IMR-90 (cell line): ENCODE results near the gene RPA3. TPM values are rescaled to one million over a fixed set of nuclear protein-coding genes. Genes with fewer than 3 reads are reported as not detected.

ENCODE experiments used
- ATAC-seq: fragments of 200-7000 bp; cut with Tn5 transposase; 2 replicates; pipeline ENCODE4 v1.9.1; 2020; ENCODE audit warnings: low read depth, mild to moderate bottlenecking, moderate library complexity
- BruUV-seq: library from RNA; stranded (reverse); fragments of 400-500 nt; replicated peaks from 2 replicates; lab custom pipeline; 2021; lab: Mats Ljungman, UMichigan
- CTCF ChIA-PET: fragments of 300-600 bp; formaldehyde crosslinking; extraction: SDS; loops from one replicate; lab custom pipeline; 2021; ENCODE audit warnings: antibody characterized with exemption; lab: Yijun Ruan, JAX
- POLR2A ChIA-PET: fragments of 300-600 bp; sonication (Branson Sonifier 250); formaldehyde crosslinking; loops from one replicate; lab custom pipeline; 2022; ENCODE audit warnings: antibody characterized with exemption; ENCODE audit not compliant: unreplicated experiment; lab: Charles Lee
- DNase-seq: peaks from one replicate; pipeline ENCODE4 v3.0.0; 2013
- H2AFZ ChIP-seq: replicated peaks from 2 replicates; pipeline ENCODE3; 2013; ENCODE audit warnings: low read length, mild to moderate bottlenecking; ENCODE audit not compliant: poor library complexity
- H2AK5ac ChIP-seq: 2 replicates; pipeline ENCODE4 v1.6.1; 2013; ENCODE audit warnings: low read depth, low read length, inconsistent platforms
- H2AK9ac ChIP-seq: replicated peaks from 2 replicates; pipeline ENCODE3; 2013; ENCODE audit warnings: mild to moderate bottlenecking, low read depth, low read length, moderate library complexity; ENCODE audit not compliant: poor library complexity
- H2BK120ac ChIP-seq: 2 replicates; pipeline ENCODE4 v1.6.1; 2013; ENCODE audit warnings: low read depth, low read length, inconsistent platforms
- H2BK15ac ChIP-seq: 3 replicates; pipeline ENCODE4 v1.6.1; 2013; ENCODE audit warnings: low read depth, low read length, inconsistent platforms
- H2BK20ac ChIP-seq: 2 replicates; pipeline ENCODE4 v1.6.1; 2013; ENCODE audit warnings: low read depth, mild to moderate bottlenecking, inconsistent platforms, low read length, moderate library complexity
- H2BK5ac ChIP-seq: 2 replicates; pipeline ENCODE4 v1.6.1; 2013; ENCODE audit warnings: mild to moderate bottlenecking, low read depth, low read length, inconsistent platforms; ENCODE audit not compliant: poor library complexity, severe bottlenecking
- H3K14ac ChIP-seq: replicated peaks from 2 replicates; pipeline ENCODE4 v1.6.1; 2013; ENCODE audit warnings: low read depth, low read length, inconsistent platforms
- H3K18ac ChIP-seq: 2 replicates; pipeline ENCODE4 v1.6.1; 2013; ENCODE audit warnings: low read depth, low read length, control low read depth
- H3K23ac ChIP-seq: 2 replicates; pipeline ENCODE4 v1.6.1; 2013; ENCODE audit warnings: low read depth, low read length, inconsistent platforms
- H3K27ac ChIP-seq: 2 replicates; pipeline ENCODE4 v1.5.1; 2013; ENCODE audit warnings: mild to moderate bottlenecking, control low read depth, low read length; ENCODE audit not compliant: insufficient read depth
- H3K27me3 ChIP-seq: 2 replicates; pipeline ENCODE4 v1.6.1; 2013; ENCODE audit warnings: low read length; ENCODE audit not compliant: control insufficient read depth, insufficient read depth
- H3K36me3 ChIP-seq: 2 replicates; pipeline ENCODE4 v1.6.1; 2013; ENCODE audit warnings: low read length, mixed read lengths; ENCODE audit not compliant: control insufficient read depth, insufficient read depth
- H3K4ac ChIP-seq: 2 replicates; pipeline ENCODE4 v1.6.1; 2013; ENCODE audit warnings: low read depth, low read length, inconsistent platforms
- H3K4me1 ChIP-seq: 2 replicates; pipeline ENCODE4 v1.6.1; 2013; ENCODE audit warnings: low read length, mixed read lengths; ENCODE audit not compliant: control insufficient read depth, insufficient read depth
- H3K4me2 ChIP-seq: 2 replicates; pipeline ENCODE4 v1.6.1; 2013; ENCODE audit warnings: low read depth, mild to moderate bottlenecking, control low read depth, low read length, moderate library complexity
- H3K4me3 ChIP-seq: 2 replicates; pipeline ENCODE4 v1.5.1; 2013; ENCODE audit warnings: low read depth, mild to moderate bottlenecking, control low read depth, low read length, moderate library complexity; ENCODE audit not compliant: insufficient read depth
- H3K56ac ChIP-seq: 2 replicates; pipeline ENCODE4 v1.6.1; 2013; ENCODE audit warnings: low read length, inconsistent platforms; ENCODE audit not compliant: insufficient read depth; ENCODE audit errors: extremely low read depth
- H3K79me1 ChIP-seq, 2 experiments: 2 replicates each; pipeline ENCODE4 v1.6.1; 2013; ENCODE audit warnings: low read length in 2 of 2, inconsistent platforms in 1 of 2, low read depth in 1 of 2
- H3K9ac ChIP-seq: 2 replicates; pipeline ENCODE4 v1.6.1; 2013; ENCODE audit warnings: low read depth, low read length, control low read depth
- H3K9me1 ChIP-seq: 2 replicates; pipeline ENCODE4 v1.6.1; 2013; ENCODE audit warnings: low read length, inconsistent platforms; ENCODE audit not compliant: insufficient read depth
- H3K9me3 ChIP-seq: 2 replicates; pipeline ENCODE4 v1.6.1; 2013; ENCODE audit warnings: low read length; ENCODE audit not compliant: control insufficient read depth, insufficient read depth
- H4K20me1 ChIP-seq: 2 replicates; pipeline ENCODE4 v1.6.1; 2013; ENCODE audit warnings: low read length, inconsistent platforms; ENCODE audit not compliant: insufficient read depth
- H4K5ac ChIP-seq: 2 replicates; pipeline ENCODE4 v1.6.1; 2013; ENCODE audit warnings: mild to moderate bottlenecking, low read depth, low read length, control low read depth
- H4K8ac ChIP-seq, 2 experiments: 2 replicates each; pipeline ENCODE4 v1.6.1; 2013; ENCODE audit warnings: low read depth in 2 of 2, low read length in 2 of 2, control low read depth in 1 of 2, inconsistent platforms in 1 of 2
- H4K91ac ChIP-seq: 2 replicates; pipeline ENCODE4 v1.6.1; 2013; ENCODE audit warnings: low read depth, low read length, inconsistent platforms; ENCODE audit not compliant: insufficient read depth
- BHLHE40 ChIP-seq: fragments of 150-350 bp; IDR thresholded peaks from 2 replicates; pipeline ENCODE4 v1.6.1; 2016; ENCODE audit warnings: mild to moderate bottlenecking, low read depth, low read length
- WGBS, 2 experiments: methylation state at CpG; one replicate each; pipeline versions ENCODE4 v1.1.5 to v1.1.7; 2013; ENCODE audit warnings: missing lambda C conversion rate in 2 of 2; ENCODE audit not compliant: insufficient read length in 1 of 2; ENCODE audit errors: extremely low coverage in 2 of 2; 5-methylcytosine and 5-hydroxymethylcytosine counted together
- dilution Hi-C: fragments of 300-500 bp; cut with HindIII; formaldehyde crosslinking; loops from one replicate; pipeline ENCODE4 v1.14.3; 2018; ENCODE audit warnings: low sequenced_read_pairs; ENCODE audit not compliant: unreplicated experiment
- in situ Hi-C: fragments of 300-500 bp; cut with MboI; formaldehyde crosslinking; loops from 3 replicates; pipeline ENCODE4 v1.14.3; 2019; ENCODE audit warnings: low sequenced_read_pairs, inconsistent platforms, mixed read lengths
- intact Hi-C: fragments of 100-400 bp; cut with micrococcal nuclease; formaldehyde crosslinking; loops from 2 replicates; pipeline ENCODE4 v1.10.0; 2022
- polyA plus RNA-seq, 3 experiments: library from polyadenylated mRNA; depleted of rRNA; stranded (reverse); fragments of >200 nt; gene quantifications; 2 replicates each; pipeline ENCODE4 v1.2.3, GENCODE V29; 2012; ENCODE audit warnings: low replicate concordance in 1 of 3
- total RNA-seq: library from RNA; depleted of rRNA; stranded (reverse); fragments of >200 nt; gene quantifications from 2 replicates; pipeline ENCODE4 v1.2.3, GENCODE V29; 2012

Gene RPA3
- total and polyA plus RNA-seq, 2 of the 4 experiments (the other 2 are of a cell fraction) = 12.7 to 21.1 TPM

GRCh38 chr7:7698930-7699329, 19.5 kb downstream of the RPA3 start:
- H2AK5ac ChIP-seq = peak overlapping the region; percentile 4; the same call in 1 of the 2 replicates
- no peak overlapping the region for H2AK9ac ChIP-seq
- peaks cover 6% of the 10 kb centered on the region; the same call in 1 of the 2 replicates for H3K9me3 ChIP-seq
- no peak for DNase-seq
- H3K9ac ChIP-seq = no peak overlapping the region
- in situ Hi-C loops (no loop called here), dilution Hi-C loops (no loop called here), intact Hi-C loops (loop anchor here (5.0 kb wide), 3 partner anchors 57 to 273 kb away; partner anchors contain the start of gene UMAD1)
- H2BK20ac ChIP-seq = peak overlapping the region; percentile 4
- H3K79me1 ChIP-seq = peaks cover 2 to 6% of the 10 kb centered on the region in 2 experiments; a peak in 2 of 4 replicates
- no peak overlapping the region for H3K14ac ChIP-seq
- ATAC-seq = no peak
- POLR2A ChIA-PET = no interaction called here
- H4K20me1 ChIP-seq = no peaks in the 10 kb centered on the region
- H3K4me1 ChIP-seq = peaks cover 4% of the 10 kb centered on the region; the same call in 1 of the 2 replicates
- peak overlapping the region in 1 of 2 experiments; percentile 54; a peak in 2 of 4 replicates for H4K8ac ChIP-seq
- H3K4me3 ChIP-seq = no peak overlapping the region
- H3K27me3 ChIP-seq = no peaks in the 10 kb centered on the region
- peak overlapping the region; percentile 79 for H3K4ac ChIP-seq
- peak overlapping the region; percentile 68 for H4K91ac ChIP-seq
- no peak overlapping the region for H2BK5ac ChIP-seq
- WGBS, 2 experiments = no CpG with 5 or more reads among the region's 2 CpGs
- no peak overlapping the region for H3K56ac ChIP-seq
- no peak overlapping the region for H2AFZ ChIP-seq
- no peak overlapping the region for H3K27ac ChIP-seq
- no TSS peak for BruUV-seq
- peak overlapping the region; percentile 27; the same call in 1 of the 2 replicates for H3K18ac ChIP-seq
- peak overlapping the region; percentile 34; the same call in 1 of the 3 replicates for H2BK15ac ChIP-seq
- H3K9me1 ChIP-seq = no peaks in the 10 kb centered on the region; the same call in 1 of the 2 replicates
- H3K36me3 ChIP-seq = no peaks in the 10 kb centered on the region
- H3K23ac ChIP-seq = no peak overlapping the region
- no peak overlapping the region for H4K5ac ChIP-seq
- no peak for TF ChIP-seq BHLHE40
- H2BK120ac ChIP-seq = peak overlapping the region; percentile 63
- H3K4me2 ChIP-seq = no peak overlapping the region
- CTCF ChIA-PET = interaction anchor here (1.0 to 1.4 kb wide), 2 partner anchors 7 to 18 kb away, joined by 3 to 7 read pairs; no protein-coding TSS in a partner anchor
